ENCODE results near the gene CREBBP.

DNA sequence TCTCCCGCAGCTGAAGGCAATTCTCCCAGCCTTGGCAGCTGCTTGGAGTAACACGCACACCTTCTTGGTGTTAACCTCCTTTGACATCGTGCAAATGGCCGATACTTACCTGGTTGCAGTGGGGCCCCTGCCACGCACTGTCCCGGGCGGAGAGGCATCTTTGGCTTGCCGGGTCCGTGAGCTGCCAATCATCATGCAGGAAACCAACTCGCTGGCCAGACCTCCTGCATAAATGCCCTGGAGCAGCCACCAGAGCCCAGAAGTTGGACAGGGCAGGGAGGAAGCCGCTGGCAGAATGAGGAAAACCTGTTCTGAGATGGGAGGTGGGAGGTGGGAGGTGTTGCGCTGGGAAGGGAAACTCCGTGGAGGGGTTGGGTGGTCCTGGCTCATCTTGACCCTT lies 41.7 kb upstream of the CREBBP start:
- no peak for TF ChIP-seq CTCF (optimal IDR thresholded peaks at IDR 0.05 in 1 of 3, IDR thresholded peaks at IDR 0.05 in 1 of 3, conservative IDR thresholded peaks at IDR 0.05 in 1 of 3; ENCODE audit: extremely low read depth in 1 of 3, insufficient read depth in 2 of 3, low read length in 3 of 3)
- TF ChIP-seq EZH2 (IDR thresholded peaks at IDR 0.05; ENCODE audit: low read length) = no peak
